K562 (cell line): ENCODE measurements around the gene WDR20.

Experiments used
- PBX2 ChIP-seq, 2 experiments: IDR thresholded peaks in 1 of 2; conservative IDR thresholded peaks in 1 of 2; 2 replicates each; pipeline ENCODE4 v1.6.1; 2016; ENCODE audit warnings: low read depth in 2 of 2, mild to moderate bottlenecking in 1 of 2, missing compliant biosample characterization in 1 of 2, missing genetic modification characterization in 1 of 2, moderate library complexity in 1 of 2
- YBX1 ChIP-seq: fragments of 450-650 bp; IDR thresholded peaks from 2 replicates; pipeline ENCODE4 v1.7.1; 2016; ENCODE audit warnings: mild to moderate bottlenecking
- ZBTB34 ChIP-seq: fragments of 250-450 bp; sonication (Bioruptor Pico); IDR thresholded peaks from 2 replicates; pipeline ENCODE4 v1.8.0; 2021; ENCODE audit warnings: mild to moderate bottlenecking, moderate library complexity
- ZFP1 ChIP-seq: fragments of 450-650 bp; formaldehyde crosslinking; IDR thresholded peaks from 2 replicates; pipeline ENCODE4 v1.4.0; 2020; ENCODE audit warnings: mild to moderate bottlenecking, mixed read lengths

GRCh38 chr14:102233081-102233480, 93.4 kb downstream of the WDR20 start:
- TF ChIP-seq ZBTB34 (CRISPR knock-in tag), result no peak
- no peak for TF ChIP-seq PBX2 (CRISPR knock-in tag; IDR thresholded peaks at IDR 0.05; ENCODE audit: low read depth)
- no peak for TF ChIP-seq PBX2 (tag; conservative IDR thresholded peaks at IDR 0.05; ENCODE audit: low read depth)
- TF ChIP-seq ZFP1 (CRISPR knock-in tag), result no peak
- no peak for TF ChIP-seq YBX1
